ENCODE results near the gene UACA.

GRCh38 chr15:70715840-70716485 is 47.4 kb downstream of the UACA start:
- TF ChIP-seq CTCF (IDR thresholded peaks at IDR 0.05), result no peak
- TF ChIP-seq POLR2AphosphoS5 (IDR thresholded peaks at IDR 0.05), result no peak
